GM23338 (cell line): Measurements from ENCODE around the gene GPR55. TPM values are rescaled to one million over a fixed set of nuclear protein-coding genes. Genes with fewer than 3 reads are reported as not detected.

Experiments
- ATAC-seq: fragments of 200-7000 bp; cut with Tn5 transposase; 3 replicates; pipeline ENCODE4 v1.9.1; 2020
- DNase-seq: peaks from one replicate; pipeline ENCODE4 v3.0.0-alpha.2; 2015; ENCODE audit warnings: low spot score
- H2AFZ ChIP-seq: fragments of 200-600 bp; sonication (generic); 2 replicates; pipeline ENCODE4 v1.8.0; 2016; ENCODE audit warnings: antibody characterized with exemption, mild to moderate bottlenecking, moderate library complexity
- H3F3A ChIP-seq: fragments of 200-600 bp; sonication (generic); replicated peaks from 2 replicates; pipeline ENCODE4 v1.8.0; 2017; ENCODE audit warnings: antibody characterized with exemption, mixed run types, low read depth
- H3K27ac ChIP-seq: fragments of 200-600 bp; sonication (generic); 2 replicates; pipeline ENCODE4 v1.6.1; 2016; ENCODE audit warnings: low read depth
- H3K27me3 ChIP-seq: fragments of 200-600 bp; sonication (generic); 2 replicates; pipeline ENCODE4 v1.8.0; 2016; ENCODE audit warnings: mild to moderate bottlenecking, mixed run types, moderate library complexity; ENCODE audit not compliant: insufficient read depth
- H3K36me3 ChIP-seq: fragments of 200-600 bp; sonication (generic); 2 replicates; pipeline ENCODE4 v1.8.0; 2016; ENCODE audit warnings: mild to moderate bottlenecking; ENCODE audit not compliant: insufficient read depth
- H3K4me1 ChIP-seq: fragments of 200-600 bp; sonication (generic); 2 replicates; pipeline ENCODE4 v1.8.0; 2016; ENCODE audit warnings: mild to moderate bottlenecking, moderate library complexity; ENCODE audit not compliant: insufficient read depth
- H3K4me2 ChIP-seq: fragments of 200-600 bp; sonication (generic); 2 replicates; pipeline ENCODE4 v1.7.1; 2017; ENCODE audit warnings: mixed run types
- H3K4me3 ChIP-seq: fragments of 200-600 bp; sonication (generic); 2 replicates; pipeline ENCODE4 v1.6.1; 2016; ENCODE audit warnings: mixed run types
- H3K79me2 ChIP-seq: fragments of 200-600 bp; sonication (generic); replicated peaks from 2 replicates; pipeline ENCODE4 v1.8.0; 2017; ENCODE audit warnings: mild to moderate bottlenecking; ENCODE audit not compliant: insufficient read depth
- H3K9me2 ChIP-seq: fragments of 200-600 bp; sonication (generic); 2 replicates; pipeline ENCODE4 v1.8.0; 2017; ENCODE audit not compliant: insufficient read depth
- H4K20me1 ChIP-seq: fragments of 200-600 bp; sonication (generic); replicated peaks from 2 replicates; pipeline ENCODE4 v1.8.0; 2017; ENCODE audit warnings: mild to moderate bottlenecking; ENCODE audit not compliant: insufficient read depth
- H3K27ac Mint-ChIP-seq: 2 replicates; pipeline ENCODE4 v1.8.0; 2020; ENCODE audit warnings: inconsistent platforms, mild to moderate bottlenecking, moderate library complexity, mixed read lengths
- H3K27me3 Mint-ChIP-seq: 3 replicates; pipeline ENCODE4 v1.8.0; 2022; ENCODE audit warnings: low read depth, mild to moderate bottlenecking, moderate library complexity, mixed read lengths, inconsistent platforms; ENCODE audit not compliant: insufficient read depth, poor library complexity
- H3K36me3 Mint-ChIP-seq: 3 replicates; pipeline ENCODE4 v1.8.0; 2021; ENCODE audit warnings: low read depth, mild to moderate bottlenecking, inconsistent platforms, moderate library complexity, mixed read lengths
- H3K4me1 Mint-ChIP-seq: 3 replicates; pipeline ENCODE4 v1.8.0; 2020; ENCODE audit warnings: mild to moderate bottlenecking, inconsistent platforms, mixed read lengths
- H3K4me3 Mint-ChIP-seq: 3 replicates; pipeline ENCODE4 v1.8.0; 2021; ENCODE audit warnings: moderate library complexity, mild to moderate bottlenecking, inconsistent platforms, mixed read lengths
- H3K9me3 Mint-ChIP-seq: 3 replicates; pipeline ENCODE4 v1.8.0; 2020; ENCODE audit warnings: moderate library complexity, mild to moderate bottlenecking, inconsistent platforms, mixed read lengths
- CREB1 ChIP-seq: fragments of 250-450 bp; sonication (Bioruptor Pico); IDR thresholded peaks from 2 replicates; pipeline ENCODE4 v1.5.0; 2020; ENCODE audit warnings: low read depth, mild to moderate bottlenecking, moderate library complexity
- CTCF ChIP-seq, 2 experiments: fragments of 200-600 bp in 1 of 2; sonication (generic) in 1 of 2; conservative IDR thresholded peaks; 2 replicates each; pipeline versions ENCODE4 v1.5.1 to v1.6.1; 2016 to 2017; ENCODE audit warnings: antibody characterized with exemption in 2 of 2, low read depth in 2 of 2, mild to moderate bottlenecking in 2 of 2, moderate library complexity in 1 of 2
- ETS1 ChIP-seq: IDR thresholded peaks from 2 replicates; pipeline ENCODE4 v1.6.1; 2016; ENCODE audit warnings: antibody characterized with exemption
- EZH2 ChIP-seq: fragments of 200-600 bp; sonication (generic); IDR thresholded peaks from one replicate; pipeline ENCODE4 v1.8.0; 2017; ENCODE audit warnings: antibody characterized with exemption, mild to moderate bottlenecking, low read depth; ENCODE audit not compliant: unreplicated experiment
- EZH2phosphoT487 ChIP-seq: fragments of 200-600 bp; sonication (generic); IDR thresholded peaks from one replicate; pipeline ENCODE4 v1.8.1; 2018; ENCODE audit warnings: antibody characterized with exemption; ENCODE audit not compliant: unreplicated experiment
- JUNB ChIP-seq: IDR thresholded peaks from one replicate; pipeline ENCODE4 v1.6.1; 2016; ENCODE audit warnings: antibody characterized with exemption; ENCODE audit not compliant: unreplicated experiment
- NANOG ChIP-seq: IDR thresholded peaks from 2 replicates; pipeline ENCODE4 v1.6.1; 2016; ENCODE audit warnings: antibody characterized with exemption, borderline replicate concordance
- POLR2AphosphoS5 ChIP-seq: IDR thresholded peaks from 2 replicates; pipeline ENCODE4 v1.6.1; 2016; ENCODE audit warnings: antibody characterized with exemption, low read depth
- REST ChIP-seq: IDR thresholded peaks from one replicate; pipeline ENCODE4 v1.6.1; 2018; ENCODE audit warnings: antibody characterized with exemption; ENCODE audit not compliant: unreplicated experiment
- STAT1 ChIP-seq: IDR thresholded peaks from one replicate; pipeline ENCODE4 v1.6.1; 2016; ENCODE audit warnings: antibody characterized with exemption; ENCODE audit not compliant: unreplicated experiment
- ZNF114 ChIP-seq: fragments of 250-450 bp; sonication (Bioruptor Pico); IDR thresholded peaks from 2 replicates; pipeline ENCODE4 v1.5.0; 2020; ENCODE audit warnings: mild to moderate bottlenecking, moderate library complexity
- ZNF331 ChIP-seq: fragments of 250-450 bp; sonication (Bioruptor Pico); IDR thresholded peaks from 2 replicates; pipeline ENCODE4 v1.5.0; 2020; ENCODE audit warnings: low read depth, mild to moderate bottlenecking, moderate library complexity
- ZNF462 ChIP-seq: fragments of 250-450 bp; sonication (Bioruptor Pico); IDR thresholded peaks from 2 replicates; pipeline ENCODE4 v1.5.0; 2020; ENCODE audit warnings: mild to moderate bottlenecking, moderate library complexity
- polyA plus RNA-seq: library from polyadenylated mRNA; unstranded; fragments of >200 nt; fragmentation: Nextera tagmentation; extraction: Ambion mirVana; gene quantifications from 2 replicates; pipeline ENCODE4 v1.2.1, GENCODE V29; 2016
- total RNA-seq: library from RNA; depleted of rRNA; stranded (reverse); fragments of >200 nt; shearing (Covaris generic); gene quantifications from 2 replicates; pipeline ENCODE4 v1.2.3, GENCODE V29; 2014

The GPR55 gene
- total and polyA plus RNA-seq, 2 experiments from 2014 or later, result not detected

GRCh38 chr2:230863031-230863430 lies 62.0 kb downstream of the GPR55 start:
- ATAC-seq, result no peak
- Mint-ChIP-seq H3K4me3 (0 out of 3 replicates have a peak overlapping the region, but pooled peaks have one; percentile 92), H3K36me3 (peaks cover 7% of the 10 kb centered on the region; the same call in 2 of the 3 replicates), H3K27ac (no peak overlapping the region), H3K9me3 (no peaks in the 10 kb centered on the region; the same call in 2 of the 3 replicates), H3K27me3 (peaks cover 24% of the 10 kb centered on the region), H3K4me1 (peaks cover 50% of the 10 kb centered on the region)
- TF ChIP-seq EZH2phosphoT487 (no peak), EZH2 (no peak), POLR2AphosphoS5 (no peak), CTCF (conservative IDR thresholded peaks at IDR 0.05; ENCODE audit: low read depth in 2 of 2) (no peak), ZNF331 (CRISPR knock-in tag) (no peak), ZNF462 (CRISPR knock-in tag) (no peak), JUNB (no peak), STAT1 (no peak), NANOG (no peak), CREB1 (CRISPR knock-in tag) (no peak), ZNF114 (CRISPR knock-in tag) (no peak), ETS1 (no peak), REST (no peak)
- peaks cover 32% of the 10 kb centered on the region for H3K79me2 ChIP-seq
- no peak for DNase-seq
- H3K4me1 ChIP-seq, result peaks cover 41% of the 10 kb centered on the region
- peaks cover 8% of the 10 kb centered on the region; the same call in 1 of the 2 replicates for H4K20me1 ChIP-seq
- no peaks in the 10 kb centered on the region for H3K27me3 ChIP-seq
- no peak overlapping the region for H2AFZ ChIP-seq
- H3K9me2 ChIP-seq, result no peaks in the 10 kb centered on the region
- H3K27ac ChIP-seq, result no peak overlapping the region
- no peaks in the 10 kb centered on the region for H3K36me3 ChIP-seq
- peaks cover 5% of the 10 kb centered on the region; the same call in 1 of the 2 replicates for H3F3A ChIP-seq
- H3K4me3 ChIP-seq, result no peak overlapping the region
- H3K4me2 ChIP-seq, result no peak overlapping the region
